Heart left ventricle (tissue), 16 donors: ENCODE measurements around the gene SORCS2. TPM values are rescaled to one million over a fixed set of nuclear protein-coding genes. Genes with fewer than 3 reads are reported as not detected.
A peak's percentile ranks its signal among the peaks of the same experiment; 100 is the strongest.

Source experiments
- ATAC-seq, 4 donors: fragments of 200-7000 bp; cut with Tn5 transposase; one replicate each; pipeline ENCODE4 v1.9.1; 2020 to 2022; ENCODE audit warnings: moderate library complexity in 4 of 4, mild to moderate bottlenecking in 3 of 4, moderate number of reproducible peaks in 1 of 4
- DNase-seq, 5 donors: peaks; one replicate each; pipeline ENCODE4 v3.0.0-alpha.2; 2020
- H3K27ac ChIP-seq, 12 donors: fragments of 200-600 bp; sonication (generic) in 4 of 12; one replicate each; pipeline versions ENCODE4 v1.5.0 to v1.8.0; 2016 to 2022; ENCODE audit warnings: mild to moderate bottlenecking in 2 of 12
- H3K27me3 ChIP-seq, 9 donors: fragments of 200-600 bp; sonication (generic) in 2 of 9; one replicate each; pipeline versions ENCODE4 v1.5.1 to v1.8.0; 2016 to 2022; ENCODE audit warnings: mild to moderate bottlenecking in 3 of 9
- H3K36me3 ChIP-seq, 9 donors: fragments of 200-600 bp; sonication (generic) in 2 of 9; one replicate each; pipeline versions ENCODE4 v1.5.0 to v1.8.0; 2018 to 2022; ENCODE audit warnings: mild to moderate bottlenecking in 2 of 9
- H3K4me1 ChIP-seq, 12 donors: fragments of 200-600 bp; sonication (generic) in 4 of 12; one replicate each; pipeline versions ENCODE4 v1.5.0 to v1.8.0; 2016 to 2022; ENCODE audit warnings: mild to moderate bottlenecking in 3 of 12
- H3K4me3 ChIP-seq, 12 donors: fragments of 200-600 bp; sonication (generic) in 4 of 12; one replicate each; pipeline versions ENCODE4 v1.5.0 to v1.8.0; 2017 to 2022; ENCODE audit warnings: mild to moderate bottlenecking in 9 of 12, moderate library complexity in 4 of 12
- H3K9me3 ChIP-seq, 12 donors: fragments of 200-600 bp; sonication (generic) in 4 of 12; one replicate each; pipeline versions ENCODE4 v1.5.0 to v1.8.0; 2016 to 2022; ENCODE audit warnings: mild to moderate bottlenecking in 1 of 12
- POLR2A ChIP-seq, 2 donors: fragments of 450-650 bp; IDR thresholded peaks; one replicate each; pipeline ENCODE4 v1.6.1; 2017; ENCODE audit warnings: antibody characterized with exemption in 2 of 2, mild to moderate bottlenecking in 2 of 2, moderate library complexity in 2 of 2
- WGBS, 4 donors: extraction: QIAGEN DNeasy Blood & Tissue Kit in 2 of 4; methylation state at CpG; one replicate each; pipeline versions ENCODE4 v1.1.5 to v1.1.7; 2013 to 2018; 5-methylcytosine and 5-hydroxymethylcytosine counted together
- intact Hi-C, 10 donors: fragments of 100-400 bp; cut with DNase I; formaldehyde crosslinking; loops; one replicate each; pipeline versions ENCODE4 v1.11.1 to v1.14.2; 2022
- polyA plus RNA-seq, 2 donors: library from polyadenylated mRNA; stranded (reverse); fragments of 200-250 nt; gene quantifications; one replicate each; pipeline ENCODE4 v1.2.3, GENCODE V29; 2013
- total RNA-seq, 9 donors: library from RNA; depleted of rRNA in 2 of 9; stranded (reverse); fragments of >200 nt in 2 of 9; fragmentation: NEBNext Ultra II Directional in 3 of 9; extraction: Animal tissue kit (Norgen Biotek cat#: 25700) in 3 of 9; gene quantifications; one replicate each; pipeline versions ENCODE4 v1.1.0 to v1.2.4, GENCODE V29; 2016 to 2023
- TF ChIP-seq, protein P1 (sequence below), 12 donors: fragments of 200-600 bp; sonication (generic) in 4 of 12; IDR thresholded peaks; one replicate each; pipeline versions ENCODE4 v1.5.0 to v1.8.0; 2018 to 2022; ENCODE audit warnings: antibody characterized with exemption in 12 of 12, mild to moderate bottlenecking in 5 of 12
- donor health status: ischemic (EF 13 %, LVEDD 7.1; RV severe dilation, severe dysfunction).
- donor health status: healthy with polysubstance abuse.
- donor health status: DM: no; HTN: yes; CAD: no.
- donor health status: DM: no; HTN: no; CAD: no.
- donor health status: ischemic (EF 25% LVEDD 6.9; RV normal size, moderate dysfunction).
- donor health status: ischemic (EF 25% LVEDD 5.7; RV mildly dilated, moderate dysfunction).
- donor health status: healthy.
- donor health status: DM: yes; HTN: yes; CAD: no.
- donor health status: ischemic (EF 35%, LVEDD 5.7; RV mildly dilated, moderate dysfunction).
- donor health status: nonischemic (EF 11% LVEDD 7.7; RV severe dilation, severe dysfunction).
- donor health status: DM: yes; HTN: yes; CAD: no.
- donor health status: PGD.
- donor health status: ischemic (EF 29% LVEDD 5.4; RV normal size, mild dysfunction).
- donor health status: nonischemic (EF 23%, LVEDD 6.1; RV moderate dilation, normal function).

The SORCS2 gene
- total and polyA plus RNA-seq, 11 donors = 0.28 to 5.5 (median 2.4) TPM

DNA sequence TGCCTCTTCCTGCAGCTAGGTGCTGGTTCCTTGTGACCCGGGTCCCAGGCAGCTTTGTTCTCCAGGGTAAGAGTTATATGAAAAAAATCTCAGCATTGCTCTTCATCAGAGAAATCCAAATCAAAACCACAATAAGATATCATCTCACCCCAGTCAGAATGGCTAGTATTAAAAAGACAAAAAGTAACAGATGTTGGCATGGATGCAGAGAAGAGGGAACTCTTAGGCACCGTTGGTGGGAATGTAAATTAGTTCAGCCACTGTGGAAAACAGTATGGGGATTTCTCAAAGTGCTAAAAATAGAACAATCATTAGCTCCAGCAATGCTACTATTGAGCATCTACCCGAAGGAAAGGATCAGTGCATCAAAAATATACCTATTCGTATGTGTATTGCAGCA is 61.5 kb downstream of the SORCS2 start:
- ATAC-seq = no peak
- Histone ChIP-seq H3K4me3 (no peak overlapping the region), H3K36me3 (no peaks in the 10 kb centered on the region), H3K27ac (no peak overlapping the region), H3K27me3 (no peaks in the 10 kb centered on the region), H3K4me1 (peaks cover 0 to 41% (median 12%) of the 10 kb centered on the region in 12 donors), H3K9me3 (peaks cover 0 to 7% (median 0%) of the 10 kb centered on the region in 12 donors)
- no peak for DNase-seq
- intact Hi-C loops = no loop called here
- TF ChIP-seq POLR2A (IDR thresholded peaks at IDR 0.05) = no peak
- TF ChIP-seq, protein P1, sequence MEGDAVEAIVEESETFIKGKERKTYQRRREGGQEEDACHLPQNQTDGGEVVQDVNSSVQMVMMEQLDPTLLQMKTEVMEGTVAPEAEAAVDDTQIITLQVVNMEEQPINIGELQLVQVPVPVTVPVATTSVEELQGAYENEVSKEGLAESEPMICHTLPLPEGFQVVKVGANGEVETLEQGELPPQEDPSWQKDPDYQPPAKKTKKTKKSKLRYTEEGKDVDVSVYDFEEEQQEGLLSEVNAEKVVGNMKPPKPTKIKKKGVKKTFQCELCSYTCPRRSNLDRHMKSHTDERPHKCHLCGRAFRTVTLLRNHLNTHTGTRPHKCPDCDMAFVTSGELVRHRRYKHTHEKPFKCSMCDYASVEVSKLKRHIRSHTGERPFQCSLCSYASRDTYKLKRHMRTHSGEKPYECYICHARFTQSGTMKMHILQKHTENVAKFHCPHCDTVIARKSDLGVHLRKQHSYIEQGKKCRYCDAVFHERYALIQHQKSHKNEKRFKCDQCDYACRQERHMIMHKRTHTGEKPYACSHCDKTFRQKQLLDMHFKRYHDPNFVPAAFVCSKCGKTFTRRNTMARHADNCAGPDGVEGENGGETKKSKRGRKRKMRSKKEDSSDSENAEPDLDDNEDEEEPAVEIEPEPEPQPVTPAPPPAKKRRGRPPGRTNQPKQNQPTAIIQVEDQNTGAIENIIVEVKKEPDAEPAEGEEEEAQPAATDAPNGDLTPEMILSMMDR (IDR thresholded peaks at IDR 0.05) = no peak
- WGBS, 4 donors = 75 to 81% (median 77%) methylated on average over 4 of the region's 4 CpGs

DNA sequence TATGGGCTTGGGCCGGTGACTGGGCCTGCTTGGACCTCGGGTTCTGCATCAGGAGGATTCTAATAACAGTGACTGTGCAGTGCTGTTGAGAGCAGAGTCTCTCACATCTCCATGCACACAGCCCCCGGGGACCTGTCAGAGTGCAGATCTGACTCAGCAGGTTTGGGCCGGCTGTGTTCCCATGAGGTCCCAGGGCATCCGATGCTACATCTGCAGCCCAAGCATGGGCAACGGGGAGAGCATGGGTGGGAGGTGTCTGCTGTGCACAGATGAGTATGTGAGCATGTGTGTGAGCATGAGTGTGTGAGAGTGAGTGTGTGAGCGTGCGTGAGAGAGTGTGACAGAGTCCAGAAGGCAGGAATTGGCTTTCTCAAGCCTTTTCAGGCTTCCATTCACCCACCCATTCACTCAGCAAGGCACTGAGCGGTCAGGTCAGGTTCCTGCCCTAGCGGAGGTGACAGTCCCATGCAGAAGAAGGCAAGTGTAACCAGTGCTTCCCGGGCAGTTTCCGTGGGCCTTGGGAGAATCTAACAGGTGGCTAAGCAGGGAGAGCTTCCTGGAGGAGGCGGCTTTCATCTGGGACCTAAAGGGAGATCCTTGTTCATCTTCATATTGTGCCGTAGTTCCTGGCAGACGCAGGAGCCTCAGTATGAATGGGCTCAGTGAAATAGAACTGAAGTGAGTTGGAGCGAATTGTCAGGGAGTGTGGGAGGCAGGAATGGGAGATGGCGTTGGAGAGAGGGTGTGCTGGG is 62.6 kb downstream of the SORCS2 start:
- H3K4me1 ChIP-seq = peaks cover 0 to 41% (median 12%) of the 10 kb centered on the region in 12 donors
- 77 to 82% (median 81%) methylated on average over 17 of the region's 17 CpGs for WGBS, 4 donors
- intact Hi-C loops = loop anchor here in 1 of 10 donors (5.0 kb wide), 1 partner anchor 48 kb away; no protein-coding TSS in a partner anchor
- H3K27ac ChIP-seq = no peak overlapping the region
- H3K36me3 ChIP-seq = no peaks in the 10 kb centered on the region
- ATAC-seq (peak in 1 of 4 donors; percentile 8), DNase-seq (peak in 3 of 5 donors; percentile 53 to 73 (median 73))
- no peak for TF ChIP-seq POLR2A (IDR thresholded peaks at IDR 0.05)
- TF ChIP-seq, protein P1 (IDR thresholded peaks at IDR 0.05) = no peak
- H3K9me3 ChIP-seq = no peaks in the 10 kb centered on the region
- no peak overlapping the region for H3K4me3 ChIP-seq
- H3K27me3 ChIP-seq = no peaks in the 10 kb centered on the region

DNA sequence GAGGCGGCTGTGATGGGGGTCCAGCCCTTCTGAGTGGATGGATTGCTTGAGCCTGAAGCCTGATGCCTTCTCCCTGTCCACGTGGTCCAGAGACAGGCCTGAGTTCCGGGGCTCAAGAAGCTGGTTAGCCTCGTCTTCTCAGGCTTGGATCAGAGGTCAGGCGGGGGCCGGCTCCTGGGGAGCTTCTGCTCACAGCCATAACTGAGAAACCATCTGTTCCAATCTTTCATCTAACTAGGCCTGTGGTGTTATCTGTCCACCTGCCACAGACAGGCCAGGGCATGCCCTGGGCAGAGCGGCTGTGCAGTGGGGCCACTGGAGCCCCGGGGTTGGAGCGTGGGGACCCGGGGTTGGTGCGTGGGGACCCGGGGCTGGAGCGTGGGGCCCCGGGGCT is 63.1 kb downstream of the SORCS2 start:
- WGBS, 4 donors = 77 to 90% (median 86%) methylated on average over 13 to 14 of the region's 14 CpGs
- H3K4me1 ChIP-seq = peaks cover 0 to 42% (median 12%) of the 10 kb centered on the region in 12 donors
- H3K4me3 ChIP-seq = no peak overlapping the region
- H3K27ac ChIP-seq = no peak overlapping the region
- ATAC-seq = no peak
- DNase-seq = peak in 1 of 5 donors; percentile 51
- no peaks in the 10 kb centered on the region for H3K27me3 ChIP-seq
- H3K36me3 ChIP-seq = no peaks in the 10 kb centered on the region
- intact Hi-C loops = loop anchor here in 1 of 10 donors (5.0 kb wide), 1 partner anchor 48 kb away; no protein-coding TSS in a partner anchor
- H3K9me3 ChIP-seq = no peaks in the 10 kb centered on the region
- no peak for TF ChIP-seq POLR2A (IDR thresholded peaks at IDR 0.05)
- TF ChIP-seq, protein P1 (IDR thresholded peaks at IDR 0.05) = no peak

DNA sequence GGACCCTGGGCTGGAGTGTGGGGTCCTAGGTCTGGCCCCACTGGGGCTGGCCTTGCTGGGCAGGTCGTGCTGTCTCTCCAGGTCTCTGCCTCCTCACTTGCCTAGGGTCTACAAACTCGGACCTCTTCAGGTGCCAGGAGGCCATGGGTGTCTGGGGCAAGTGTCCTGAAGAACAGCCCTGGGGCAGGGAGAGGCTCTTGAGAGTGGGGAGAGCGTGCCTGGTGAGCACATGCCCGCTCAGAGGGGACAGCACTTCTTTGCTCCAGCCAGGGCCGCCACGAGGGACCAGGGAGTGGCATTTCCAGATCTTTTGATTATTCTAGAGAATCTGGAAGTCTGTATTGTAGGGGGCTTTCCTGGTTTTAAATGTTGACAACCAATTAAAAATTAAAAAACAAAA is 63.7 kb downstream of the SORCS2 start:
- ATAC-seq = no peak
- Histone ChIP-seq H3K27me3 (no peaks in the 10 kb centered on the region), H3K9me3 (no peaks in the 10 kb centered on the region), H3K36me3 (no peaks in the 10 kb centered on the region), H3K27ac (peak overlapping the region in 4 of 12 donors; percentile 73 to 89 (median 84)), H3K4me1 (peaks cover 0 to 47% (median 12%) of the 10 kb centered on the region in 12 donors), H3K4me3 (no peak overlapping the region)
- no peak for TF ChIP-seq POLR2A (IDR thresholded peaks at IDR 0.05)
- TF ChIP-seq, protein P1 (IDR thresholded peaks at IDR 0.05) = no peak
- peak in 1 of 5 donors; percentile 51 for DNase-seq
- 65 to 80% (median 69%) methylated on average over 6 of the region's 6 CpGs for WGBS, 4 donors
- intact Hi-C loops = loop anchor here in 2 of 10 donors (2.0 to 5.0 kb wide), 2 partner anchors 49 to 63 kb away; partner anchors contain the start of gene SORCS2 (in 1 of the 2)
